HG02981 (cell line): ENCODE measurements around the gene IGFN1.

Experiments used
- ATAC-seq: cut with Tn5 transposase; IDR thresholded peaks from one replicate; pipeline ENCODE4 v1.9.1; 2021; ENCODE audit warnings: mild to moderate bottlenecking, moderate library complexity; ENCODE audit not compliant: unreplicated experiment

IGFN1 gene

GRCh38 chr1:201190624-201191051 lies at the start of gene IGFN1:
Gene IGFN1, plus strand, starts transcription at chr1:201190824. Its CDS starts 2,470 bp downstream, at chr1:201193294.
- ATAC-seq, result no peak

GRCh38 chr1:201140941-201141260 lies 49.7 kb upstream of the IGFN1 start:
- ATAC-seq, result no peak

GRCh38 chr1:201141418-201141817 lies 49.2 kb upstream of the IGFN1 start:
- ATAC-seq, result no peak

- no peak for ATAC-seq
Measured at GRCh38 chr1:201142011-201142848, 48.4 kb upstream of the IGFN1 start.

- no peak for ATAC-seq
Measured at GRCh38 chr1:201142849-201143725, 47.5 kb upstream of the IGFN1 start.

- ATAC-seq, result no peak
Measured at GRCh38 chr1:201143726-201144635, 46.6 kb upstream of the IGFN1 start.

GRCh38 chr1:201144701-201145100 lies 45.9 kb upstream of the IGFN1 start:
- ATAC-seq, result no peak

- ATAC-seq, result no peak
Measured at GRCh38 chr1:201145132-201145531, 45.5 kb upstream of the IGFN1 start.

GRCh38 chr1:201145816-201146215 lies 44.8 kb upstream of the IGFN1 start:
- ATAC-seq, result no peak

GRCh38 chr1:201146626-201147390 lies 43.8 kb upstream of the IGFN1 start:
- no peak for ATAC-seq

GRCh38 chr1:201147396-201148015 lies 43.1 kb upstream of the IGFN1 start:
- ATAC-seq, result no peak

- ATAC-seq, result no peak
Measured at GRCh38 chr1:201149400-201149799, 41.2 kb upstream of the IGFN1 start.

- peak; percentile 72 for ATAC-seq
Measured at GRCh38 chr1:201153474-201154388, 36.9 kb upstream of the IGFN1 start.

GRCh38 chr1:201154389-201155165 lies 36.0 kb upstream of the IGFN1 start, which contains the start of gene TMEM9:
Gene TMEM9, minus strand, starts transcription at chr1:201154474. Its CDS starts 551 bp downstream, at chr1:201153923.
- ATAC-seq, result peak; percentile 96

GRCh38 chr1:201155354-201155753 lies 35.3 kb upstream of the IGFN1 start:
- ATAC-seq, result no peak

GRCh38 chr1:201156346-201156745 lies 34.3 kb upstream of the IGFN1 start:
- no peak for ATAC-seq

- no peak for ATAC-seq
Measured at GRCh38 chr1:201156819-201157218, 33.8 kb upstream of the IGFN1 start.

GRCh38 chr1:201157949-201158348 lies 32.7 kb upstream of the IGFN1 start:
- ATAC-seq, result no peak
